C4-2B (cell line): ENCODE results near the gene USP15.

ENCODE experiments used
- CTCF ChIP-seq: fragments of 450-650 bp; conservative IDR thresholded peaks from 2 replicates; pipeline ENCODE4 v1.5.1; 2017; ENCODE audit warnings: mild to moderate bottlenecking
- ZFX ChIP-seq: fragments of 450-650 bp; IDR thresholded peaks from 2 replicates; pipeline ENCODE4 v1.6.1; 2017

GRCh38 chr12:62291864-62292760, 31.9 kb downstream of the USP15 start:
- no peak for TF ChIP-seq CTCF
- no peak for TF ChIP-seq ZFX
